H1 (cell line): ENCODE data around the gene CASR. TPM values are rescaled to one million over a fixed set of nuclear protein-coding genes. Genes with fewer than 3 reads are reported as not detected.

Source experiments
- CTCF ChIA-PET: fragments of 300-600 bp; sonication (Branson Sonifier 250); formaldehyde crosslinking; loops from one replicate; lab custom pipeline; 2021; ENCODE audit not compliant: partially characterized antibody; lab: Charles Lee
- POLR2A ChIA-PET: fragments of 300-600 bp; sonication (Branson Sonifier 250); formaldehyde crosslinking; loops from one replicate; lab custom pipeline; 2021; ENCODE audit warnings: inconsistent platforms; ENCODE audit not compliant: partially characterized antibody; lab: Charles Lee
- DNase-seq, 2 experiments: peaks; one replicate each; pipeline versions ENCODE4 v3.0.0 to v3.0.0-alpha.2; 2010 to 2022; ENCODE audit warnings: low spot score in 2 of 2, low read depth in 1 of 2, mixed read lengths in 1 of 2
- FAIRE-seq: peaks from 2 replicates; lab custom pipeline; 2011; peaks lifted over from hg19 to GRCh38; lab: Jason Lieb, UNC
- H2AFZ ChIP-seq: 2 replicates; pipeline ENCODE4 v1.8.1; 2012; ENCODE audit warnings: low read length, inconsistent platforms
- H2AK5ac ChIP-seq: 2 replicates; pipeline ENCODE4 v1.6.1; 2013; ENCODE audit warnings: low read depth, low read length
- H2BK120ac ChIP-seq: replicated peaks from 2 replicates; pipeline ENCODE3; 2013; ENCODE audit warnings: low read depth, low read length, inconsistent platforms
- H2BK12ac ChIP-seq: 2 replicates; pipeline ENCODE4 v1.6.1; 2013; ENCODE audit warnings: low read depth, low read length
- H2BK15ac ChIP-seq: 2 replicates; pipeline ENCODE4 v1.6.1; 2013; ENCODE audit warnings: low read length
- H2BK20ac ChIP-seq: 2 replicates; pipeline ENCODE4 v1.6.1; 2013; ENCODE audit warnings: low read length
- H2BK5ac ChIP-seq: 2 replicates; pipeline ENCODE4 v1.6.1; 2013; ENCODE audit warnings: low read depth, low read length
- H3K14ac ChIP-seq: 2 replicates; pipeline ENCODE4 v1.6.1; 2013; ENCODE audit warnings: inconsistent platforms; ENCODE audit not compliant: insufficient read length
- H3K18ac ChIP-seq: 2 replicates; pipeline ENCODE4 v1.6.1; 2013; ENCODE audit warnings: low read length; ENCODE audit errors: extremely low read depth
- H3K23ac ChIP-seq: 2 replicates; pipeline ENCODE4 v1.6.1; 2013; ENCODE audit warnings: inconsistent platforms; ENCODE audit not compliant: insufficient read length
- H3K23me2 ChIP-seq: 2 replicates; pipeline ENCODE4 v1.6.1; 2013; ENCODE audit warnings: low read depth, low read length
- H3K27ac ChIP-seq: 2 replicates; pipeline ENCODE4 v1.6.1; 2011; ENCODE audit warnings: low read depth, low read length, inconsistent platforms
- H3K27me3 ChIP-seq, 4 experiments: replicated peaks in 1 of 4; 1 replicate in 1 of 4; 2 replicates in 3 of 4; pipeline versions ENCODE4 v1.6.1 to v1.8.1; 2011 to 2013; ENCODE audit warnings: low read length in 3 of 4, mild to moderate bottlenecking in 3 of 4, inconsistent platforms in 2 of 4, mixed read lengths in 2 of 4, moderate library complexity in 1 of 4; ENCODE audit not compliant: control insufficient read depth in 3 of 4, insufficient read depth in 3 of 4; ENCODE audit errors: extremely low read depth in 1 of 4
- H3K36me3 ChIP-seq, 4 experiments: 2 replicates each; pipeline versions ENCODE4 v1.6.1 to v1.8.1; 2011 to 2013; ENCODE audit warnings: mild to moderate bottlenecking in 4 of 4, low read length in 3 of 4, moderate library complexity in 2 of 4, control low read depth in 1 of 4, inconsistent platforms in 1 of 4; ENCODE audit not compliant: insufficient read depth in 4 of 4, control insufficient read depth in 2 of 4
- H3K4ac ChIP-seq: replicated peaks from 2 replicates; pipeline ENCODE3; 2013; ENCODE audit warnings: low read length, low read depth, mixed read lengths, inconsistent platforms; ENCODE audit not compliant: insufficient read length
- H3K4me1 ChIP-seq, 4 experiments: replicated peaks in 1 of 4; 1 replicate in 1 of 4; 2 replicates in 3 of 4; pipeline versions ENCODE4 v1.6.1 to v1.8.1; 2011 to 2013; ENCODE audit warnings: low read length in 3 of 4, inconsistent platforms in 2 of 4, mixed read lengths in 1 of 4; ENCODE audit not compliant: insufficient read depth in 4 of 4, control insufficient read depth in 3 of 4
- H3K4me2 ChIP-seq, 2 experiments: 2 replicates each; pipeline versions ENCODE4 v1.6.1 to v1.8.1; 2011 to 2013; ENCODE audit warnings: low read depth in 2 of 2, low read length in 2 of 2, control low read depth in 1 of 2, inconsistent platforms in 1 of 2, mild to moderate bottlenecking in 1 of 2; ENCODE audit not compliant: insufficient read depth in 1 of 2
- H3K4me3 ChIP-seq, 4 experiments: fragments of 200-600, 300-600 bp in 1 of 4; sonication (generic), shearing (Covaris generic), sonication (Bioruptor Twin) in 1 of 4; 2 replicates each; pipeline versions ENCODE4 v1.5.1 to v1.8.1; 2011 to 2016; ENCODE audit warnings: low read length in 4 of 4, low read depth in 3 of 4, control low read depth in 2 of 4, inconsistent platforms in 2 of 4, mild to moderate bottlenecking in 2 of 4, mixed read lengths in 1 of 4, moderate library complexity in 1 of 4; ENCODE audit not compliant: insufficient read depth in 2 of 4; ENCODE audit errors: extremely low read depth in 1 of 4
- H3K56ac ChIP-seq: replicated peaks from 2 replicates; pipeline ENCODE3; 2013; ENCODE audit warnings: low read depth, mild to moderate bottlenecking, mixed read lengths, low read length, inconsistent platforms; ENCODE audit not compliant: insufficient read length
- H3K79me1 ChIP-seq: 2 replicates; pipeline ENCODE4 v1.6.1; 2013; ENCODE audit warnings: low read depth, low read length, control low read depth
- H3K79me2 ChIP-seq, 2 experiments: 2 replicates each; pipeline versions ENCODE4 v1.6.1 to v1.8.1; 2012 to 2013; ENCODE audit warnings: low read length in 2 of 2, mild to moderate bottlenecking in 2 of 2, inconsistent platforms in 1 of 2; ENCODE audit not compliant: insufficient read depth in 2 of 2, control insufficient read depth in 1 of 2
- H3K9ac ChIP-seq, 4 experiments: replicated peaks in 1 of 4; 1 replicate in 1 of 4; 2 replicates in 3 of 4; pipeline versions ENCODE4 v1.6.1 to v1.8.1; 2011 to 2013; ENCODE audit warnings: low read depth in 3 of 4, low read length in 3 of 4, control low read depth in 2 of 4, mild to moderate bottlenecking in 2 of 4, moderate library complexity in 2 of 4, inconsistent platforms in 1 of 4; ENCODE audit errors: extremely low read depth in 1 of 4
- H3K9me3 ChIP-seq, 2 experiments: 2 replicates each; pipeline versions ENCODE4 v1.6.1 to v1.8.1; 2012 to 2013; ENCODE audit warnings: mild to moderate bottlenecking in 2 of 2, moderate library complexity in 2 of 2, control low read depth in 1 of 2, inconsistent platforms in 1 of 2, low read depth in 1 of 2, low read length in 1 of 2, mixed read lengths in 1 of 2; ENCODE audit not compliant: insufficient read depth in 2 of 2
- H4K20me1 ChIP-seq, 2 experiments: replicated peaks in 1 of 2; 2 replicates each; pipeline versions ENCODE3 to v1.8.1; 2011 to 2013; ENCODE audit warnings: inconsistent platforms in 2 of 2, low read length in 2 of 2, mild to moderate bottlenecking in 1 of 2; ENCODE audit not compliant: insufficient read depth in 2 of 2, control insufficient read depth in 1 of 2
- H4K5ac ChIP-seq: 2 replicates; pipeline ENCODE4 v1.6.1; 2013; ENCODE audit warnings: low read length, low read depth, mixed read lengths, inconsistent platforms; ENCODE audit not compliant: insufficient read length
- H4K8ac ChIP-seq: 2 replicates; pipeline ENCODE4 v1.8.0; 2013; ENCODE audit warnings: mild to moderate bottlenecking, moderate library complexity, low read length, inconsistent platforms; ENCODE audit not compliant: insufficient read depth; ENCODE audit errors: extremely low read depth
- H4K91ac ChIP-seq: replicated peaks from 2 replicates; pipeline ENCODE3; 2013; ENCODE audit warnings: low read length, mixed read lengths, inconsistent platforms; ENCODE audit not compliant: insufficient read length
- ASH2L ChIP-seq: fragments of 200-600, 300-600 bp; sonication (generic); IDR thresholded peaks from one replicate; pipeline ENCODE4 v1.7.1; 2017; ENCODE audit warnings: low read length
- KDM4A ChIP-seq: IDR thresholded peaks from one replicate; pipeline ENCODE4 v1.7.1; 2012; ENCODE audit warnings: low read depth, mild to moderate bottlenecking, moderate library complexity, low read length, inconsistent platforms; ENCODE audit not compliant: severe bottlenecking
- NANOG ChIP-seq: IDR thresholded peaks from 2 replicates; pipeline ENCODE4 v1.6.1; 2011; ENCODE audit warnings: low read length, low read depth, mild to moderate bottlenecking, inconsistent platforms; ENCODE audit not compliant: insufficient read depth, poor library complexity, severe bottlenecking
- RFX5 ChIP-seq: IDR thresholded peaks from 2 replicates; pipeline ENCODE4 v1.6.1; 2011; ENCODE audit warnings: low read depth, low read length, improper control_type of control experiment, borderline replicate concordance
- RXRA ChIP-seq: IDR thresholded peaks from 2 replicates; pipeline ENCODE4 v1.6.1; 2011; ENCODE audit warnings: low read depth, mild to moderate bottlenecking, low read length, moderate library complexity; ENCODE audit not compliant: insufficient read depth
- SP4 ChIP-seq: IDR thresholded peaks from 2 replicates; pipeline ENCODE4 v1.6.1; 2012; ENCODE audit warnings: low read length, inconsistent platforms
- TAF7 ChIP-seq: optimal IDR thresholded peaks from 2 replicates; pipeline ENCODE3; 2011; ENCODE audit warnings: low read depth, mild to moderate bottlenecking, inconsistent platforms, low read length, moderate library complexity, borderline replicate concordance
- TCF12 ChIP-seq: IDR thresholded peaks from 2 replicates; pipeline ENCODE4 v1.6.1; 2011; ENCODE audit warnings: low read depth, mild to moderate bottlenecking, low read length
- WGBS, 2 experiments: shearing (Covaris generic) in 1 of 2; methylation state at CpG; one replicate each; pipeline versions ENCODE4 v1.1.6 to v1.1.7; 2013 to 2015; ENCODE audit warnings: low lambda C conversion rate in 2 of 2, mixed read lengths in 2 of 2, inconsistent platforms in 1 of 2, low coverage in 1 of 2, missing lambda C conversion rate in 1 of 2; ENCODE audit not compliant: insufficient replicate concordance in 2 of 2, insufficient coverage in 1 of 2, insufficient read length in 1 of 2; ENCODE audit errors: extremely low coverage in 1 of 2, missing lambda C conversion rate in 1 of 2; 5-methylcytosine and 5-hydroxymethylcytosine counted together
- polyA plus RNA-seq, 7 experiments: library from polyadenylated mRNA; depleted of rRNA in 3 of 7; stranded (reverse) in 5 of 7; unstranded in 2 of 7; fragments of >200 nt in 5 of 7; fragments of 200-250 nt in 2 of 7; gene quantifications; 1 replicate in 5 of 7; 2 replicates in 1 of 7; 4 replicates in 1 of 7; pipeline versions ENCODE4 v1.2.1 to v1.2.3, GENCODE V29; 2011 to 2013; ENCODE audit warnings: missing spikeins in 2 of 7, mixed read lengths in 2 of 7
- total RNA-seq: library from RNA; stranded (reverse); fragmentation: NEBNext Ultra II Directional; extraction: Animal tissue kit (Norgen Biotek cat#: 25700); gene quantifications from 2 replicates; pipeline ENCODE4 v1.2.1, GENCODE V29; 2021
- TF ChIP-seq, protein P1 (sequence below): IDR thresholded peaks from 2 replicates; pipeline ENCODE4 v1.6.1; 2012; ENCODE audit warnings: low read length, inconsistent platforms

The CASR gene
- total and polyA plus RNA-seq, 2 of the 8 experiments (the other 6 are each of a cell fraction or from before 2014, with no cell fraction given): 0.36 to 0.58 TPM

DNA sequence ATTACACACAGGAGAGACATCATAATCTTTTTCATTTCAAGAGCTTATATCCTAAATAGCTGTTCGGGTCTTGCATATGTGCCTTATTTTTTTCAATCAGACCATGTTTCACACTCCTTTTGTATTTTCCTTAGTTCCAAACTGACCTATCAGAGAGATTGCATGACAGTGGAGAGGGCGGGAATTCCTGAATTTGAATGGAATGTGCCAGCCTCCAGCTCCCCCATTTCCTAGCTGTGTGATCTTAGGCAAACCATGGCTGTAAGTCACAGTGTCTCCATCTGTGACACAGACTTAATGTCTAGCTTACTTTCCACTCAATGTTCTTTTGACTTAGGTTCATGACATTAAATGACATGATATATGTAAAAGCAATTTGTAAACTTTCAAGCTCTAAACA is 79.6 kb downstream of the CASR start:
- WGBS, 2 experiments: 70% methylated on average over 2 of the region's 2 CpGs; no CpG with 5 or more reads in 1 of the 2 experiments
- no peak overlapping the region for H3K27ac ChIP-seq
- H3K79me2 ChIP-seq: no peaks in the 10 kb centered on the region
- H2AK5ac ChIP-seq: no peak overlapping the region
- no peak overlapping the region for H4K5ac ChIP-seq
- no peak overlapping the region for H3K18ac ChIP-seq
- H2BK5ac ChIP-seq: no peak overlapping the region
- H3K4me3 ChIP-seq: no peak overlapping the region
- H3K4ac ChIP-seq: no peak overlapping the region
- no peak overlapping the region for H2BK15ac ChIP-seq
- H2BK20ac ChIP-seq: no peak overlapping the region
- H3K56ac ChIP-seq: no peak overlapping the region
- DNase-seq: peak in 1 of 2 experiments; percentile 13
- H3K4me1 ChIP-seq: peaks cover 0 to 2% (median 0%) of the 10 kb centered on the region in 4 experiments; a peak in 1 of 7 replicates
- POLR2A ChIA-PET: no interaction called here
- no peak overlapping the region for H2BK120ac ChIP-seq
- no peaks in the 10 kb centered on the region for H3K36me3 ChIP-seq
- H4K91ac ChIP-seq: no peak overlapping the region
- no peak overlapping the region for H3K14ac ChIP-seq
- no peaks in the 10 kb centered on the region for H3K79me1 ChIP-seq
- no peaks in the 10 kb centered on the region for H3K23me2 ChIP-seq
- no peak overlapping the region for H4K8ac ChIP-seq
- no peak overlapping the region for H2BK12ac ChIP-seq
- no peak overlapping the region for H3K9ac ChIP-seq
- H3K23ac ChIP-seq: no peak overlapping the region
- peak; percentile 55 for FAIRE-seq
- H4K20me1 ChIP-seq: no peaks in the 10 kb centered on the region
- CTCF ChIA-PET: interaction anchor here (0.6 to 3.4 kb wide), 10 partner anchors 11 to 540 kb away, joined by 3 to 8 read pairs (median 4); no protein-coding TSS in a partner anchor
- H3K27me3 ChIP-seq: no peaks in the 10 kb centered on the region
- no peaks in the 10 kb centered on the region for H3K9me3 ChIP-seq
- H3K4me2 ChIP-seq: no peak overlapping the region
- 0 out of 2 replicates have a peak overlapping the region, but pooled peaks have one; percentile 48 for H2AFZ ChIP-seq
- TF ChIP-seq NANOG: no peak
- TF ChIP-seq TAF7: no peak
- no peak for TF ChIP-seq ASH2L
- no peak for TF ChIP-seq TCF12
- TF ChIP-seq, protein P1, sequence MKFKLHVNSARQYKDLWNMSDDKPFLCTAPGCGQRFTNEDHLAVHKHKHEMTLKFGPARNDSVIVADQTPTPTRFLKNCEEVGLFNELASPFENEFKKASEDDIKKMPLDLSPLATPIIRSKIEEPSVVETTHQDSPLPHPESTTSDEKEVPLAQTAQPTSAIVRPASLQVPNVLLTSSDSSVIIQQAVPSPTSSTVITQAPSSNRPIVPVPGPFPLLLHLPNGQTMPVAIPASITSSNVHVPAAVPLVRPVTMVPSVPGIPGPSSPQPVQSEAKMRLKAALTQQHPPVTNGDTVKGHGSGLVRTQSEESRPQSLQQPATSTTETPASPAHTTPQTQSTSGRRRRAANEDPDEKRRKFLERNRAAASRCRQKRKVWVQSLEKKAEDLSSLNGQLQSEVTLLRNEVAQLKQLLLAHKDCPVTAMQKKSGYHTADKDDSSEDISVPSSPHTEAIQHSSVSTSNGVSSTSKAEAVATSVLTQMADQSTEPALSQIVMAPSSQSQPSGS: no peak
- TF ChIP-seq RXRA: no peak
- TF ChIP-seq RFX5: no peak
- TF ChIP-seq KDM4A: no peak
- no peak for TF ChIP-seq SP4
